Caco-2 (cell line): ENCODE measurements around the gene WDFY4. TPM values are rescaled to one million over a fixed set of nuclear protein-coding genes. Genes with fewer than 3 reads are reported as not detected.
A peak's percentile ranks its signal among the peaks of the same experiment; 100 is the strongest.

Experiments
- BruUV-seq: library from RNA; stranded (reverse); fragments of 400-500 nt; replicated peaks from 2 replicates; lab custom pipeline; 2021; lab: Mats Ljungman, UMichigan
- CTCF ChIA-PET: fragments of 300-600 bp; sonication (Branson Sonifier 250); formaldehyde crosslinking; loops from one replicate; lab custom pipeline; 2022; ENCODE audit warnings: antibody characterized with exemption; lab: Charles Lee
- POLR2A ChIA-PET: fragments of 300-600 bp; sonication (Branson Sonifier 250); formaldehyde crosslinking; loops from one replicate; lab custom pipeline; 2022; ENCODE audit warnings: antibody characterized with exemption; lab: Charles Lee
- DNase-seq, 2 experiments: peaks; one replicate each; pipeline versions ENCODE4 v3.0.0 to v3.0.0-alpha.2; 2020 to 2022
- H3K27me3 ChIP-seq: replicated peaks from 2 replicates; pipeline ENCODE4 v1.6.0; 2011; ENCODE audit warnings: low read length; ENCODE audit not compliant: control insufficient read depth, insufficient read depth
- H3K36me3 ChIP-seq: 2 replicates; pipeline ENCODE4 v1.5.1; 2011; ENCODE audit warnings: low read length; ENCODE audit not compliant: control insufficient read depth, insufficient read depth
- H3K4me1 ChIP-seq: fragments of 250-450 bp; sonication (Bioruptor Pico); 2 replicates; pipeline ENCODE4 v1.5.1; 2020; ENCODE audit warnings: mild to moderate bottlenecking
- H3K4me3 ChIP-seq: 2 replicates; pipeline ENCODE4 v1.5.1; 2011; ENCODE audit warnings: low read depth, mild to moderate bottlenecking, control low read depth, low read length
- H3K9me3 ChIP-seq: fragments of 250-450 bp; sonication (Bioruptor Pico); 2 replicates; pipeline ENCODE4 v1.5.1; 2020; ENCODE audit warnings: mild to moderate bottlenecking, moderate library complexity
- H3K27ac Mint-ChIP-seq: one replicate; pipeline ENCODE4 v1.8.0; 2022; ENCODE audit warnings: mixed read lengths; ENCODE audit not compliant: unreplicated experiment
- H3K27me3 Mint-ChIP-seq: one replicate; pipeline ENCODE4 v1.8.0; 2022; ENCODE audit warnings: mixed read lengths; ENCODE audit not compliant: insufficient read depth, unreplicated experiment
- H3K36me3 Mint-ChIP-seq: one replicate; pipeline ENCODE4 v1.8.0; 2022; ENCODE audit warnings: mild to moderate bottlenecking, mixed read lengths; ENCODE audit not compliant: insufficient read depth, unreplicated experiment
- H3K4me1 Mint-ChIP-seq: one replicate; pipeline ENCODE4 v1.8.0; 2022; ENCODE audit warnings: low read depth, mixed read lengths; ENCODE audit not compliant: unreplicated experiment
- H3K4me3 Mint-ChIP-seq: one replicate; pipeline ENCODE4 v1.8.0; 2022; ENCODE audit warnings: mild to moderate bottlenecking, moderate library complexity, mixed read lengths; ENCODE audit not compliant: unreplicated experiment
- H3K9me3 Mint-ChIP-seq: one replicate; pipeline ENCODE4 v1.8.0; 2022; ENCODE audit warnings: mixed read lengths; ENCODE audit not compliant: unreplicated experiment
- CTCF ChIP-seq, 2 experiments: fragments of 200-600 bp in 1 of 2; IDR thresholded peaks; 1 replicate in 1 of 2; 2 replicates in 1 of 2; pipeline versions ENCODE4 v1.5.1 to v1.8.0; 2011 to 2022; ENCODE audit warnings: antibody characterized with exemption in 1 of 2, control low read depth in 1 of 2, inconsistent platforms in 1 of 2, low read depth in 1 of 2, low read length in 1 of 2, mild to moderate bottlenecking in 1 of 2, moderate library complexity in 1 of 2; ENCODE audit not compliant: insufficient read depth in 1 of 2, severe bottlenecking in 1 of 2, unreplicated experiment in 1 of 2
- intact Hi-C: fragments of 100-400 bp; cut with micrococcal nuclease; formaldehyde crosslinking; loops from one replicate; pipeline ENCODE4 v1.10.0; 2022; ENCODE audit not compliant: unreplicated experiment
- total RNA-seq: library from RNA; stranded (reverse); gene quantifications from 2 replicates; pipeline ENCODE4 v1.2.3, GENCODE V29; 2022

WDFY4 gene
- total RNA-seq, 1 experiment from 2014 or later = not detected

DNA sequence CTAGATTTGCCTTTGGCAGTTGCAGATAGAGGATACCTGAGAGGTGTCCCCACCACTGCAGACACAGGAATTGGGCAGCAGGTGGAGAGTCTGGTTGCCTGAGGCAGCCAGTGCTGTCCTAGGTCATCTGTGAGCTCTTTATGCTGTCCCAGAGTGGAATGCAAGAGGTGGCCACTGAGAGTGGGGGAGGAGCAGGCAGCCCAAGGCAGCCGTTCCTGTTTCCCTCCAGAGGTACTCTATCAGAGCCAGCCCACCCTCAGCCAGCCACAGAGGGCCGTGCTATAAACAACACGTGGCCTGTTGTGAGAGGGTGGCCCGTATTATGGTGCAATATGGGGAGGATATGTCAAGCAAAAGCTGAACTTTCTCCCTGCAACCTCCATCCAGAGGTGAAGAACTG, 246.5 kb downstream of the WDFY4 start:
- Histone ChIP-seq H3K4me1 (no peaks in the 10 kb centered on the region), H3K36me3 (no peaks in the 10 kb centered on the region), H3K4me3 (no peak overlapping the region), H3K9me3 (no peaks in the 10 kb centered on the region), H3K27me3 (peaks cover 3% of the 10 kb centered on the region)
- peak; percentile 44 to 56 for DNase-seq
- Mint-ChIP-seq H3K9me3 (no peaks in the 10 kb centered on the region), H3K4me3 (no peak overlapping the region), H3K27ac (no peak overlapping the region), H3K36me3 (no peaks in the 10 kb centered on the region), H3K27me3 (peaks cover 26% of the 10 kb centered on the region), H3K4me1 (no peaks in the 10 kb centered on the region)
- no TSS peak for BruUV-seq
- CTCF ChIA-PET = interaction anchor here (1.0 kb wide), 1 partner anchor 275 kb away, joined by 3 read pairs; no protein-coding TSS in a partner anchor
- TF ChIP-seq CTCF (IDR thresholded peaks at IDR 0.05; ENCODE audit: insufficient read depth in 1 of 2, low read depth in 1 of 2, low read length in 1 of 2, severe bottlenecking in 1 of 2, unreplicated experiment in 1 of 2) = no peak
- POLR2A ChIA-PET = no interaction called here
- intact Hi-C loops = no loop called here

- H3K4me1 Mint-ChIP-seq = no peaks in the 10 kb centered on the region
Measured at GRCh38 chr10:48932831-48933664, 248.4 kb downstream of the WDFY4 start.

More at GRCh38 chr10:48932831-48933664, 248.4 kb downstream of the WDFY4 start:
- ChIA-PET CTCF (no interaction called here), POLR2A (no interaction called here)
- no peaks in the 10 kb centered on the region for H3K36me3 ChIP-seq
- no TSS peak for BruUV-seq
- Mint-ChIP-seq H3K27ac (no peak overlapping the region), H3K27me3 (peaks cover 21% of the 10 kb centered on the region), H3K4me3 (no peak overlapping the region), H3K9me3 (no peaks in the 10 kb centered on the region), H3K36me3 (no peaks in the 10 kb centered on the region)
- no peaks in the 10 kb centered on the region for H3K4me1 ChIP-seq
- H3K4me3 ChIP-seq = no peak overlapping the region
- no peak for TF ChIP-seq CTCF (IDR thresholded peaks at IDR 0.05; ENCODE audit: insufficient read depth in 1 of 2, low read depth in 1 of 2, low read length in 1 of 2, severe bottlenecking in 1 of 2, unreplicated experiment in 1 of 2)
- H3K9me3 ChIP-seq = no peaks in the 10 kb centered on the region
- intact Hi-C loops = no loop called here
- DNase-seq = no peak
- peaks cover 1% of the 10 kb centered on the region for H3K27me3 ChIP-seq
